Osteocyte (in vitro differentiated cells): ENCODE results near the gene DNAI1. TPM values are rescaled to one million over a fixed set of nuclear protein-coding genes. Genes with fewer than 3 reads are reported as not detected.
A peak's percentile ranks its signal among the peaks of the same experiment; 100 is the strongest.

Experiments
- DNase-seq: peaks from one replicate; pipeline ENCODE4 v3.0.0; 2021; ENCODE audit warnings: mixed read lengths; ENCODE audit not compliant: unreplicated experiment; ENCODE audit errors: extremely low spot score
- H3K27ac Mint-ChIP-seq: one replicate; pipeline ENCODE4 v1.8.0; 2021; ENCODE audit warnings: mild to moderate bottlenecking, mixed read lengths; ENCODE audit not compliant: unreplicated experiment
- H3K27me3 Mint-ChIP-seq: one replicate; pipeline ENCODE4 v1.8.0; 2021; ENCODE audit warnings: mixed read lengths; ENCODE audit not compliant: unreplicated experiment
- H3K36me3 Mint-ChIP-seq: one replicate; pipeline ENCODE4 v1.8.0; 2021; ENCODE audit warnings: mixed read lengths; ENCODE audit not compliant: unreplicated experiment
- H3K4me1 Mint-ChIP-seq: one replicate; pipeline ENCODE4 v1.8.0; 2021; ENCODE audit warnings: mixed read lengths; ENCODE audit not compliant: unreplicated experiment
- H3K4me3 Mint-ChIP-seq: one replicate; pipeline ENCODE4 v1.8.0; 2021; ENCODE audit warnings: mild to moderate bottlenecking, moderate library complexity, mixed read lengths; ENCODE audit not compliant: unreplicated experiment
- H3K9me3 Mint-ChIP-seq: one replicate; pipeline ENCODE4 v1.8.0; 2021; ENCODE audit warnings: mixed read lengths; ENCODE audit not compliant: unreplicated experiment
- total RNA-seq: library from RNA; stranded (reverse); gene quantifications from 2 replicates; pipeline ENCODE4 v1.2.1, GENCODE V29; 2021
- TF ChIP-seq, protein P1 (sequence below): fragments of 200-600 bp; sonication (generic); IDR thresholded peaks from 2 replicates; pipeline ENCODE4 v1.5.0; 2021; ENCODE audit warnings: antibody characterized with exemption, mild to moderate bottlenecking, moderate library complexity

Gene DNAI1
- total RNA-seq, 1 donor from 2014 or later: not detected

DNA sequence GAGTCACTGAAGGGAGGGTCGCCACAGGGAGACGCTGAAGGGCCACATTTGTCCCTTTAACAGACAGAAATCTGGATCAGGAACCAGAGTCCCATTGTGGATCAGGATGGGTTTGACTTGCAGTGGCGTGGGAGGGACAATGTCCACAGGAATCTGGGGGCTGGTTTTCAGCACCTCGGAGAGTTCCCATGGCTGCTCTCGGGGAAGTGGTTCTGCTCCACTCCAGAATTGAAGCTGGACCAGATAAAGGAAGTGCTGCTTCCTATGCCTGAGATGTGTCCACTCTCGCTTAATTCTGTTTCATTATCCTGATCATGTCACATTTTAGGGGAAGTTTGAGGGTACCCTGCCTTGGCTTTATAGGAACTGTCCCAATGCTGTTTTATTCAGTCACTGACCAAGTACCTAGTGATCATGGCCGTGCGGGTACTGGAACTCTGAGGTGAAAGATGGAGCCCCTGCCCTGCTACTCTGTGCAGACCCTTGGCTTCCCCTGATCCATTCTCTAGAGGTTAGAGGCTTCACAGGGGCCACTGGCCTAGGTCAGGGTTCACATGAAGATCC, 35.4 kb downstream of the DNAI1 start:
- no peaks in the 10 kb centered on the region for H3K4me1 Mint-ChIP-seq
- no peak for DNase-seq
- peaks cover 32% of the 10 kb centered on the region for H3K27me3 Mint-ChIP-seq
- TF ChIP-seq, protein P1, sequence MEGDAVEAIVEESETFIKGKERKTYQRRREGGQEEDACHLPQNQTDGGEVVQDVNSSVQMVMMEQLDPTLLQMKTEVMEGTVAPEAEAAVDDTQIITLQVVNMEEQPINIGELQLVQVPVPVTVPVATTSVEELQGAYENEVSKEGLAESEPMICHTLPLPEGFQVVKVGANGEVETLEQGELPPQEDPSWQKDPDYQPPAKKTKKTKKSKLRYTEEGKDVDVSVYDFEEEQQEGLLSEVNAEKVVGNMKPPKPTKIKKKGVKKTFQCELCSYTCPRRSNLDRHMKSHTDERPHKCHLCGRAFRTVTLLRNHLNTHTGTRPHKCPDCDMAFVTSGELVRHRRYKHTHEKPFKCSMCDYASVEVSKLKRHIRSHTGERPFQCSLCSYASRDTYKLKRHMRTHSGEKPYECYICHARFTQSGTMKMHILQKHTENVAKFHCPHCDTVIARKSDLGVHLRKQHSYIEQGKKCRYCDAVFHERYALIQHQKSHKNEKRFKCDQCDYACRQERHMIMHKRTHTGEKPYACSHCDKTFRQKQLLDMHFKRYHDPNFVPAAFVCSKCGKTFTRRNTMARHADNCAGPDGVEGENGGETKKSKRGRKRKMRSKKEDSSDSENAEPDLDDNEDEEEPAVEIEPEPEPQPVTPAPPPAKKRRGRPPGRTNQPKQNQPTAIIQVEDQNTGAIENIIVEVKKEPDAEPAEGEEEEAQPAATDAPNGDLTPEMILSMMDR: no peak
- no peaks in the 10 kb centered on the region for H3K9me3 Mint-ChIP-seq
- H3K4me3 Mint-ChIP-seq: no peak overlapping the region
- no peaks in the 10 kb centered on the region for H3K36me3 Mint-ChIP-seq
- H3K27ac Mint-ChIP-seq: no peak overlapping the region

DNA sequence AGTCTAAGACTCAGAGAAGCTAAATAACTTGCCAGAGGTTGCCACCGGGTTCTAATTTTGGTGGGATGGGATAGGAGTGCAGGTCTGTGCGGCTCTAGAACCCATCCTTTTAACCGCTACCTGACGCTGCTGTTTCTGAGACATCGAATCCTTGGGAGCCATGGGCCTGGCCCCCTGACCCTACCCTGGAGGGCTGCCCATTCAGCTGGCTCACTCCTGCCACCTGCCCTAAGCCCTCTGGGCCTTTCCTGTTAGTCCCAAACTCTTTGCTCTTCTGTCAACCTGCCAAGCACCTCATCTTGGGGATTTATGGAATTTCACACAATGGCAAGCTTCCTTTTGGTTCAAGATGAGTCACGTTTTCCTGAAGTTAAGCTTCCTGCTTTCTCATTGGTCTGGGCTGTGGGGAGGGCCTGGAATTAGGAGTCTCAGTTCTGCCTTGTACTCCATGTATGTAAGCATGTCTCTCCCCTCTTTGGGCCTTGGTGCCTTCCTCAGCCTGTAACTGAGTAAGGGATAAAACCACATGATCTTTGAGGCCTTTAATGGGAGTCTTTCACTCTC, 37.6 kb downstream of the DNAI1 start:
- no peak overlapping the region for H3K27ac Mint-ChIP-seq
- no peaks in the 10 kb centered on the region for H3K9me3 Mint-ChIP-seq
- H3K4me3 Mint-ChIP-seq: no peak overlapping the region
- H3K4me1 Mint-ChIP-seq: no peaks in the 10 kb centered on the region
- H3K36me3 Mint-ChIP-seq: no peaks in the 10 kb centered on the region
- DNase-seq: no peak
- TF ChIP-seq, protein P1: no peak
- H3K27me3 Mint-ChIP-seq: peaks cover 37% of the 10 kb centered on the region

DNA sequence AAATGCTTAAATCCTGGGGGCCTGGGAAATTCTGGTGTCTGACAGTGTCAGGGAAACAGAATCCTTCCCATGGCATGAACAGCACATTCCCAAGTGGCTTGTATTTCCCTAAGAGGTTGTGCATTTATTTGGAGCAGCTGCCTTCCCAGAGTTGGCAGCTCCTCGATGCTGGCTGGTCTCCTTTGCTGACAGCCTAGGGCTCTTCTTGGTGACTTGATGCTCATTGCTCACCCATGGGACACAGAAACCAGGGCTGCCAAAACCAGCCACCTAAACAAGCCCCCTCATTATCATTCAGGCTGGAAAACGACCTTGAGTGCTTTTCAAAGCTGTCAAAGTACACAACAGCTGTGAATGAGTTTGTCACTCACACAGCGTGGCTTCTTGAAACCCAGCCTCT, 39.9 kb downstream of the DNAI1 start:
- H3K27me3 Mint-ChIP-seq: peaks cover 39% of the 10 kb centered on the region

DNA sequence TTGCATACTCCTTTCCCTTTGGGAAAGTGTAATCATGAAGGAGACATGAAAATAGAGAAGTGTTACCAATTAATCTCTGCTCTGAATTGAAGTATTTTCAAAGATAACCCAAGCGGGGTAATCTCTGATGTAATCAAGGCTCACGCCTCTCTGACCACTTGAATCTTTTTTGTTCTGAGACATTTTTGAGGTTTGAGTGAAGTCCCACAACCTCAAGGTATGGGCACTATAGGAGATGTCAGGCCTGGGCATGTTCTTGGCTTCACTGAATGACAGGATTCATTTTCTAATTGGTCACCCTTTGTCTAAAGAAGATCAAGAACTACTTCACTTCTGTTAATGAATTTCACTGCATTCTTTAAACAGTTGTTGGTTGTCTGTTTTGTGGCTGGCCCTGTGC, 40.5 kb downstream of the DNAI1 start:
- Mint-ChIP-seq H3K27ac (no peak overlapping the region), H3K4me3 (no peak overlapping the region), H3K36me3 (no peaks in the 10 kb centered on the region), H3K27me3 (peaks cover 42% of the 10 kb centered on the region), H3K9me3 (no peaks in the 10 kb centered on the region), H3K4me1 (no peaks in the 10 kb centered on the region)
- no peak for DNase-seq
- TF ChIP-seq, protein P1: no peak

More for the DNA sequence above, 39.9 kb downstream of the DNAI1 start:
- no peaks in the 10 kb centered on the region for H3K9me3 Mint-ChIP-seq
- no peak overlapping the region for H3K27ac Mint-ChIP-seq
- no peaks in the 10 kb centered on the region for H3K36me3 Mint-ChIP-seq
- no peak for DNase-seq
- H3K4me3 Mint-ChIP-seq: no peak overlapping the region
- no peaks in the 10 kb centered on the region for H3K4me1 Mint-ChIP-seq
- TF ChIP-seq, protein P1: no peak

DNA sequence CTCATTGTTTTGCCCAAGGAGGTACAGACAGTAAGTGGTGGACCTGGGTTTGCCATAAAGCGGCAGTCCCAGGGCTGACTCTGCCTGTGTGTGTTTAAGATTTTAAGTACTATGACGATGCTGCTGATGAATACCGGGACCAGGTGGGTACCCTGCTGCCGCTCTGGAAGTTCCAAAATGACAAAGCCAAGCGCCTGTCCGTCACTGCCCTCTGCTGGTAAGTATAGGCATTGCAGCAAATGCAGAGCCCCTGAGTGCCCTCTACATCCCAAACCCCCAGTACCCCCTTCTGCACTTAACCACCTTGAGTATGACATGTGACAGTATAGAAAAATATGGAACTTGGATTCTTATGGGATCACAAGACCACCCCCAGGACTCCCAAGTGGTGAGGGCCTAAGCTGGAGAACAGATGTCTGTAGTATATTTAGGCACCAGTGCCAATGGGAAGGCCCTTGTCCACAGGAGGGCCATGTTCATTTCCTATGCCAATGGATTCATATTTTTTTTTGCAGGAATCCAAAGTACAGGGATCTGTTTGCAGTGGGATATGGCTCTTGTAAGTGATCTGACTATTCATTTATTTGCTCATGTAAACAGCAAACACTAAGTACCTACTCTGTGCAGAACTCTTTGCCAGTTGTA, 42.1 kb downstream of the DNAI1 start:
- H3K4me3 Mint-ChIP-seq: no peak overlapping the region

More for the DNA sequence above, 42.1 kb downstream of the DNAI1 start:
- TF ChIP-seq, protein P1: peak; percentile 98
- Mint-ChIP-seq H3K4me1 (no peaks in the 10 kb centered on the region), H3K36me3 (no peaks in the 10 kb centered on the region), H3K27me3 (peaks cover 57% of the 10 kb centered on the region), H3K9me3 (no peaks in the 10 kb centered on the region), H3K27ac (no peak overlapping the region)
- DNase-seq: no peak
